HG02938 (cell line): ENCODE results near the gene ANKRD7.
"Not testable (repeated sequence)": the region's sequence is repeated elsewhere in the genome, so short reads cannot be mapped to it uniquely, and the experiment has no call there.

ENCODE experiments used
- ATAC-seq: cut with Tn5 transposase; IDR thresholded peaks from one replicate; pipeline ENCODE4 v1.9.1; 2021; ENCODE audit warnings: mild to moderate bottlenecking, moderate library complexity; ENCODE audit not compliant: unreplicated experiment

ANKRD7 gene

GRCh38 chr7:118233799-118234198 is 9.3 kb downstream of the ANKRD7 start:
- ATAC-seq = no peak

- no peak for ATAC-seq
Observed at GRCh38 chr7:118239014-118239413, 14.5 kb downstream of the ANKRD7 start.

- not testable (repeated sequence) for ATAC-seq
Observed at GRCh38 chr7:118240320-118240719, 15.8 kb downstream of the ANKRD7 start.

GRCh38 chr7:118243695-118244094 is 19.2 kb downstream of the ANKRD7 start:
- no peak for ATAC-seq

- peak; percentile 49 for ATAC-seq
Observed at GRCh38 chr7:118245267-118246040, 20.9 kb downstream of the ANKRD7 start.

- no peak for ATAC-seq
Observed at GRCh38 chr7:118250860-118251494, 26.5 kb downstream of the ANKRD7 start.

GRCh38 chr7:118252087-118252486 is 27.6 kb downstream of the ANKRD7 start:
- ATAC-seq = peak; percentile 74

GRCh38 chr7:118259115-118259514 is 34.6 kb downstream of the ANKRD7 start:
- ATAC-seq = no peak

GRCh38 chr7:118264836-118265235 is 40.3 kb downstream of the ANKRD7 start:
- no peak for ATAC-seq

- ATAC-seq = no peak
Observed at GRCh38 chr7:118280319-118281012, 56.0 kb downstream of the ANKRD7 start.

GRCh38 chr7:118281196-118281595 is 56.7 kb downstream of the ANKRD7 start:
- ATAC-seq = no peak

GRCh38 chr7:118285358-118285757 is 60.9 kb downstream of the ANKRD7 start:
- ATAC-seq = no peak

GRCh38 chr7:118286131-118286530 is 61.6 kb downstream of the ANKRD7 start:
- no peak for ATAC-seq

- ATAC-seq = peak; percentile 75
Observed at GRCh38 chr7:118288098-118288497, 63.6 kb downstream of the ANKRD7 start.

- no peak for ATAC-seq
Observed at GRCh38 chr7:118289476-118289875, 65.0 kb downstream of the ANKRD7 start.
